ENCODE data around the gene ABHD16A. TPM values are rescaled to one million over a fixed set of nuclear protein-coding genes. Genes with fewer than 3 reads are reported as not detected.

Gene ABHD16A
- total and polyA plus RNA-seq, 2 of the 13 experiments (the other 11 are each of a cell fraction or from before 2014, with no cell fraction given), result 43.5 to 45.4 TPM

- TF ChIP-seq HMG20B (CRISPR knock-in tag; conservative IDR thresholded peaks at IDR 0.05) (no peak), NCOA5 (CRISPR knock-in tag; IDR thresholded peaks at IDR 0.05) (no peak), ZNF484 (CRISPR knock-in tag; IDR thresholded peaks at IDR 0.05; ENCODE audit: borderline replicate concordance, low read depth) (no peak), MED8 (CRISPR knock-in tag; IDR thresholded peaks at IDR 0.05; ENCODE audit: insufficient replicate concordance) (peak; percentile 81), MED13 (CRISPR knock-in tag; IDR thresholded peaks at IDR 0.05) (no peak), DR1 (CRISPR knock-in tag; IDR thresholded peaks at IDR 0.05) (no peak), KDM5B (CRISPR knock-in tag; IDR thresholded peaks at IDR 0.05; ENCODE audit: borderline replicate concordance) (peak; percentile 56; the same call in 1 of the 2 replicates), DBP (CRISPR knock-in tag; IDR thresholded peaks at IDR 0.05; ENCODE audit: not compliant biosample characterization) (no peak), NKX3-1 (CRISPR knock-in tag; IDR thresholded peaks at IDR 0.05) (peak; percentile 44; the same call in 1 of the 2 replicates), ZSCAN31 (CRISPR knock-in tag; IDR thresholded peaks at IDR 0.05; ENCODE audit: low read depth) (no peak; the same call in 1 of the 2 replicates), REPIN1 (CRISPR knock-in tag; IDR thresholded peaks at IDR 0.05; ENCODE audit: borderline replicate concordance, low read depth) (no peak; the same call in 1 of the 2 replicates), ZFP36L1 (CRISPR knock-in tag; IDR thresholded peaks at IDR 0.05) (no peak), THRA (CRISPR knock-in tag; IDR thresholded peaks at IDR 0.05; ENCODE audit: borderline replicate concordance) (peak; percentile 10; the same call in 1 of the 2 replicates), SMC3 (IDR thresholded peaks at IDR 0.05; ENCODE audit: low read length) (no peak; the same call in 1 of the 2 replicates), ZNF460 (CRISPR knock-in tag; IDR thresholded peaks at IDR 0.05; ENCODE audit: borderline replicate concordance) (no peak), MLXIP (CRISPR knock-in tag; IDR thresholded peaks at IDR 0.05; ENCODE audit: borderline replicate concordance) (0 out of 2 replicates have a peak, but pooled peaks have one; percentile 40), FOXA1 (IDR thresholded peaks at IDR 0.05) (no peak), FOXA1 (CRISPR knock-in tag; IDR thresholded peaks at IDR 0.05) (peak; percentile 51), NFKB2 (CRISPR knock-in tag; IDR thresholded peaks at IDR 0.05; ENCODE audit: borderline replicate concordance) (no peak; the same call in 1 of the 2 replicates), ZBTB3 (CRISPR knock-in tag; IDR thresholded peaks at IDR 0.05; ENCODE audit: borderline replicate concordance, low read depth) (peak; percentile 5), BRD4 (CRISPR knock-in tag; IDR thresholded peaks at IDR 0.05) (0 out of 2 replicates have a peak, but pooled peaks have one; percentile 22), ZNF710 (CRISPR knock-in tag; IDR thresholded peaks at IDR 0.05; ENCODE audit: borderline replicate concordance) (no peak), ATF1 (CRISPR knock-in tag; IDR thresholded peaks at IDR 0.05) (peak; percentile 1; the same call in 1 of the 2 replicates)
Measured at GRCh38 chr6:31652925-31653724, 50.0 kb downstream of the ABHD16A start (continued).
